Loucy (cell line): Measurements from ENCODE around the gene CHST11.
A peak's percentile ranks its signal among the peaks of the same experiment; 100 is the strongest.

ENCODE experiments used
- H2AFZ ChIP-seq: fragments of 200-600 bp; sonication (generic); 2 replicates; pipeline ENCODE4 v1.6.0; 2016; ENCODE audit warnings: antibody characterized with exemption, mild to moderate bottlenecking, low read length, moderate library complexity
- H3F3A ChIP-seq: fragments of 200-600 bp; 2 replicates; pipeline ENCODE4 v1.6.0; 2016; ENCODE audit warnings: antibody characterized with exemption, low read depth, mild to moderate bottlenecking
- H3K27me3 ChIP-seq: fragments of 200-600 bp; sonication (generic); 2 replicates; pipeline ENCODE4 v1.6.1; 2014; ENCODE audit warnings: low read length, mild to moderate bottlenecking; ENCODE audit not compliant: insufficient read depth, poor library complexity, severe bottlenecking
- H3K36me3 ChIP-seq: fragments of 200-600 bp; sonication (generic); 2 replicates; pipeline ENCODE4 v1.6.1; 2016; ENCODE audit warnings: low read length; ENCODE audit not compliant: insufficient read depth
- H3K4me1 ChIP-seq: fragments of 200-600 bp; sonication (generic); 2 replicates; pipeline ENCODE4 v1.5.1; 2014; ENCODE audit warnings: low read length, mild to moderate bottlenecking; ENCODE audit not compliant: insufficient read depth, poor library complexity, severe bottlenecking
- H3K4me2 ChIP-seq: fragments of 200-600 bp; sonication (generic); 2 replicates; pipeline ENCODE4 v1.6.0; 2014; ENCODE audit warnings: antibody characterized with exemption, low read length, low read depth, mild to moderate bottlenecking; ENCODE audit not compliant: poor library complexity, severe bottlenecking
- H3K4me3 ChIP-seq: fragments of 200-600 bp; sonication (generic); 2 replicates; pipeline ENCODE4 v1.5.1; 2014; ENCODE audit warnings: low read length, mild to moderate bottlenecking, mixed read lengths; ENCODE audit not compliant: poor library complexity, severe bottlenecking
- H3K79me2 ChIP-seq: fragments of 200-600 bp; sonication (generic); 2 replicates; pipeline ENCODE4 v1.6.1; 2014; ENCODE audit warnings: low read length; ENCODE audit not compliant: insufficient read depth
- H3K9ac ChIP-seq: fragments of 200-600 bp; sonication (generic); 2 replicates; pipeline ENCODE4 v1.6.0; 2014; ENCODE audit warnings: mild to moderate bottlenecking, low read depth, low read length, moderate library complexity; ENCODE audit not compliant: poor library complexity, severe bottlenecking
- H3K9me2 ChIP-seq: fragments of 200-600 bp; sonication (generic); replicated peaks from 2 replicates; pipeline ENCODE4 v1.6.1; 2016; ENCODE audit warnings: low read depth, low read length, mixed read lengths
- H3K9me3 ChIP-seq: fragments of 200-600 bp; sonication (generic); 2 replicates; pipeline ENCODE4 v1.6.1; 2014; ENCODE audit warnings: mild to moderate bottlenecking, antibody characterized with exemption, low read length, low read depth; ENCODE audit not compliant: insufficient read depth
- H4K20me1 ChIP-seq: fragments of 200-600 bp; sonication (generic); 2 replicates; pipeline ENCODE4 v1.6.0; 2014; ENCODE audit warnings: antibody characterized with exemption, low read length, mild to moderate bottlenecking; ENCODE audit not compliant: insufficient read depth, poor library complexity, severe bottlenecking
- EZH2phosphoT487 ChIP-seq: fragments of 200-600 bp; IDR thresholded peaks from 2 replicates; pipeline ENCODE4 v1.6.1; 2018; ENCODE audit warnings: antibody characterized with exemption, mild to moderate bottlenecking, moderate library complexity, borderline replicate concordance
- TF ChIP-seq, protein P1 (sequence below): fragments of 200-600 bp; sonication (generic); conservative IDR thresholded peaks from 2 replicates; pipeline ENCODE4 v1.5.1; 2014; ENCODE audit warnings: mild to moderate bottlenecking, antibody characterized with exemption, low read length

Gene CHST11

DNA sequence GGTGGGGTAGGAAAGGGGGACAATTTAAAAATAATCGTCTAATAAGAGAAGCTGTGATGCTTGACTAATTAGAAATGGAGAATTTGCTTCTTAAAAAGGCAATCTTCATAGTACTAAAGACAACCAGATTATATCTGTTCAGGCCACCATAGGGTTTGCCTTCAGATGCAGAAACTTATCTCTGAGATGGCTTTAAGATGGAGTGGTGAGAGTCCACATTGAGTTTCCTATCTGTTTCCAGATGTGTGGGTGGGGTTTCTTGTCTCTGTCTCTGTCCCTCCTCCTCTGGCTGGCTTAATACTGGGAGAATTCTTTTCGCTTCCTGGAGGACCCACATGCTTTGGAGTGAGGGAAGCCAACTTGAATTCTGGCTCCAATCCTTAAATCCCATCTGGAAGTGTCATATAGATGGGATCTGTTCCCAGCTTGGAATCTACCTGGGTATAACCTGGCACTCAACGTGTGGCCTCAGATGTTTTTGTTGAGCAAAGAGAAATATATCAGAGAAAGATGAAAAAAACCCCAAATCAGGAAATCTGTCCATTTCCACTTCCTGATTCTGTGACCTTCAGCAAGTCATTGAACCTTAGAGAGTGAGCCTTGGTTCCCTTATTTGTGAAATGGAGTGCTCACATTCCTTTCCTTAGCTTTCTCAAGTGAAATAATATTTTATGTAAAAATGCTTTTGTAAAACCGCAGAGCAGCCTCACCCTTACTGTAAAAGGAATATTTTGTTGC is 66.4 kb downstream of the CHST11 start:
- TF ChIP-seq EZH2phosphoT487, result no peak
- TF ChIP-seq, protein P1, sequence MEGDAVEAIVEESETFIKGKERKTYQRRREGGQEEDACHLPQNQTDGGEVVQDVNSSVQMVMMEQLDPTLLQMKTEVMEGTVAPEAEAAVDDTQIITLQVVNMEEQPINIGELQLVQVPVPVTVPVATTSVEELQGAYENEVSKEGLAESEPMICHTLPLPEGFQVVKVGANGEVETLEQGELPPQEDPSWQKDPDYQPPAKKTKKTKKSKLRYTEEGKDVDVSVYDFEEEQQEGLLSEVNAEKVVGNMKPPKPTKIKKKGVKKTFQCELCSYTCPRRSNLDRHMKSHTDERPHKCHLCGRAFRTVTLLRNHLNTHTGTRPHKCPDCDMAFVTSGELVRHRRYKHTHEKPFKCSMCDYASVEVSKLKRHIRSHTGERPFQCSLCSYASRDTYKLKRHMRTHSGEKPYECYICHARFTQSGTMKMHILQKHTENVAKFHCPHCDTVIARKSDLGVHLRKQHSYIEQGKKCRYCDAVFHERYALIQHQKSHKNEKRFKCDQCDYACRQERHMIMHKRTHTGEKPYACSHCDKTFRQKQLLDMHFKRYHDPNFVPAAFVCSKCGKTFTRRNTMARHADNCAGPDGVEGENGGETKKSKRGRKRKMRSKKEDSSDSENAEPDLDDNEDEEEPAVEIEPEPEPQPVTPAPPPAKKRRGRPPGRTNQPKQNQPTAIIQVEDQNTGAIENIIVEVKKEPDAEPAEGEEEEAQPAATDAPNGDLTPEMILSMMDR, result no peak
- Histone ChIP-seq H3K36me3 (peaks cover 27% of the 10 kb centered on the region; the same call in 1 of the 2 replicates), H3K9me2 (no peaks in the 10 kb centered on the region), H3K9ac (peak overlapping the region; percentile 46), H3K79me2 (peaks cover 95% of the 10 kb centered on the region), H3K9me3 (no peaks in the 10 kb centered on the region), H3K27me3 (no peaks in the 10 kb centered on the region), H3F3A (peaks cover 8% of the 10 kb centered on the region), H3K4me1 (peaks cover 93% of the 10 kb centered on the region), H2AFZ (no peak overlapping the region), H3K4me3 (peak overlapping the region; percentile 49), H4K20me1 (peaks cover 91% of the 10 kb centered on the region), H3K4me2 (peak overlapping the region; percentile 65)

DNA sequence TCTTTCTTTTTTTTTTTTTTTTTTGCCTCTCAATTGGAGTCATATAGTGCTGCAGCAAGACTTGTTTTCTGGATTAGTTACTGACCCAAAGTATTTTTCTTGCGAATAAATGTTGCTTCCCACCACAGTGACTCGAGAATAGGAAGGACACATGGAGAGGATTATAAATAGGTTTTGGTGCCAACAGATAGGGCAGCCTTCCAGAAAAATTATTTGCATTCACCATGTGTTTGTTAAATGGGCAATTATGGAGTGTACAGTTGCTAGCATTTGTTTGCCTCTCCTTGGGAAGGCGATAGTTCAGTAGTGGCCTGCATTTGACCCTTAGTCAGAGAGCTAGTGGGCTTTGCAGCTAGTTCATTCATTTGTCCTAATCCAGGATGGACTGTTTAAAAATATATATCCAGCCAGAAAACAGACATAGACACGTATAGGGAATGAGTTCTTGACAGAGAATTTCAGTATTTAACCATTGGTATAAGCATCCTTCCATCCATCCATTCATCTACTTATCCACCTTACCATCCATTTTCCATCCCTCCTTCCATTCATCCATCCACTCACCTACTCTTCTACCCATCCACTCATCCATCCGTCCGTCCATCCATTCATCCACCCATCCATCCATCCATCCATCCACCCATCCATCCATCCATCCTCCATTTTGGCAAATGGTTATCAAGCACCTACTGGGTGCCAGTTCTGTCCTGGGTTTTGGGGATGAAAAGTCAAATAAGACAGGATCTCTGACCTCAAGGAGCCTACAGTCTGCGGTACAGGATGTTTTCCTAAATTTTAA is 67.5 kb downstream of the CHST11 start:
- Histone ChIP-seq H3K9me2 (no peaks in the 10 kb centered on the region), H4K20me1 (peaks cover 97% of the 10 kb centered on the region), H3K27me3 (no peaks in the 10 kb centered on the region), H3K4me3 (no peak overlapping the region), H3K9ac (peak overlapping the region; percentile 46), H3F3A (no peaks in the 10 kb centered on the region), H3K9me3 (no peaks in the 10 kb centered on the region), H3K4me2 (peak overlapping the region; percentile 65), H3K79me2 (peaks cover 100% of the 10 kb centered on the region), H3K36me3 (peaks cover 38% of the 10 kb centered on the region; the same call in 1 of the 2 replicates), H2AFZ (no peak overlapping the region), H3K4me1 (peaks cover 94% of the 10 kb centered on the region)
- TF ChIP-seq, protein P1, result no peak
- TF ChIP-seq EZH2phosphoT487, result no peak

DNA sequence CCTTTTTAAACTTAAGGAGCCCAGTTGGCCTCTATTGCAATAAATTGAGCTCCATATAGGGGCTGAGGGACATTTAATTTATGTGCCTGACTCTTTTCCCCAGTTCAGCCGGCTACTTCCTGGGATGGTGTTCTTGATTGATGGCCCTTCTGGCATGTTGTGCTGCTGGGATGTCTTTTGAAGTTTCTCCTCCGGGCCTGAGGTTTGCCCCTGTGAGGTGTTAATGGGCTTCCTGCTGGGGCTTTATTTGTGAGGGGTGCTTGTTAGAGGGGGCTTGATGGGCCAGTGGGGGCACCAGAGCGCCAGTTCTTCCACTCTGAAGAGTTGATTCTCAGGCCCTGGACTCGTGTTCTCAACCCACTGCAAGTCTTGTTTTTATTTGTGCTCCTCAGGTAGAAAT is 69.6 kb downstream of the CHST11 start:
- H3K79me2 ChIP-seq, result peaks cover 100% of the 10 kb centered on the region

More for the DNA sequence above, 69.6 kb downstream of the CHST11 start:
- Histone ChIP-seq H3K9me3 (no peaks in the 10 kb centered on the region), H3K4me2 (peak overlapping the region; percentile 14), H3K4me3 (no peak overlapping the region), H3K9me2 (no peaks in the 10 kb centered on the region), H4K20me1 (peaks cover 98% of the 10 kb centered on the region), H3F3A (no peaks in the 10 kb centered on the region), H3K4me1 (peaks cover 73% of the 10 kb centered on the region), H3K27me3 (no peaks in the 10 kb centered on the region), H3K9ac (no peak overlapping the region), H3K36me3 (peaks cover 50% of the 10 kb centered on the region; the same call in 1 of the 2 replicates), H2AFZ (no peak overlapping the region)
- TF ChIP-seq, protein P1, result peak; percentile 48
- TF ChIP-seq EZH2phosphoT487, result no peak
